Panc1 (cell line): Measurements from ENCODE around the gene IPMK.

Experiments used
- POLR2AphosphoS5 ChIP-seq: IDR thresholded peaks from 2 replicates; pipeline ENCODE4 v1.6.1; 2012; ENCODE audit warnings: mild to moderate bottlenecking, low read depth, low read length, moderate library complexity
- SIN3A ChIP-seq: IDR thresholded peaks from 2 replicates; pipeline ENCODE4 v1.6.1; 2012; ENCODE audit warnings: low read depth, mild to moderate bottlenecking, low read length, moderate library complexity, borderline replicate concordance; ENCODE audit not compliant: insufficient read depth
- TCF7L2 ChIP-seq: IDR thresholded peaks from 2 replicates; pipeline ENCODE4 v1.6.1; 2011; ENCODE audit warnings: mild to moderate bottlenecking, low read depth, low read length, inconsistent platforms
- TF ChIP-seq, protein P1 (sequence below): fragments of 450-650 bp; IDR thresholded peaks from 2 replicates; pipeline ENCODE4 v1.5.1; 2017; ENCODE audit warnings: mild to moderate bottlenecking
- TF ChIP-seq, protein P2 (sequence below), 2 experiments: IDR thresholded peaks; 2 replicates each; pipeline ENCODE4 v1.6.1; 2011 to 2012; ENCODE audit warnings: low read depth in 2 of 2, control low read depth in 1 of 2, low read length in 1 of 2, mild to moderate bottlenecking in 1 of 2, moderate library complexity in 1 of 2; ENCODE audit not compliant: insufficient read depth in 1 of 2

DNA sequence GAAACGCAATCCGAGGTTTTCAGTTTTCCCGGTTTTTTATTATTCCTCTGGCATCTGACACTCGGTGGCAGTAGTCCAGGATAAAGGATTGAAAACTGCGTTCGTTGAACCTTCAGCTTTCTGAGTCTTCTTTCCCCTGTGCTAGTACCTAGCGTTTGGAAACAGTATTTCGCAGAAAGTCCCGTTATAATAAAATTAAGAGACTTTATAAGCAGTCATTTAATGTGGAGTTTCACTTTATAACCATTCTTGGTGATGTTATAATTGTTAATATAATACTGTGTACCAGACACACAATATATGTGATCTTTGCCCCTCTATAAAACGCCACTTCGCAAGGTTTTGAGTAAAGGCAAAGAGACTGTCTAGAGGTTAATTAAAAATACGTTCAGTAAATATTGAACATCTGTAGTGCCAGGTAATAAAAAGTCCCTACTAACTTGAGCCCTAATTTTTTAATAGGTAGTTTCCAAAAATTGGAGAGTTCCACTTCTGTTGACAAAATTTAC, 2.1 kb upstream of the IPMK start:
- TF ChIP-seq, protein P1, sequence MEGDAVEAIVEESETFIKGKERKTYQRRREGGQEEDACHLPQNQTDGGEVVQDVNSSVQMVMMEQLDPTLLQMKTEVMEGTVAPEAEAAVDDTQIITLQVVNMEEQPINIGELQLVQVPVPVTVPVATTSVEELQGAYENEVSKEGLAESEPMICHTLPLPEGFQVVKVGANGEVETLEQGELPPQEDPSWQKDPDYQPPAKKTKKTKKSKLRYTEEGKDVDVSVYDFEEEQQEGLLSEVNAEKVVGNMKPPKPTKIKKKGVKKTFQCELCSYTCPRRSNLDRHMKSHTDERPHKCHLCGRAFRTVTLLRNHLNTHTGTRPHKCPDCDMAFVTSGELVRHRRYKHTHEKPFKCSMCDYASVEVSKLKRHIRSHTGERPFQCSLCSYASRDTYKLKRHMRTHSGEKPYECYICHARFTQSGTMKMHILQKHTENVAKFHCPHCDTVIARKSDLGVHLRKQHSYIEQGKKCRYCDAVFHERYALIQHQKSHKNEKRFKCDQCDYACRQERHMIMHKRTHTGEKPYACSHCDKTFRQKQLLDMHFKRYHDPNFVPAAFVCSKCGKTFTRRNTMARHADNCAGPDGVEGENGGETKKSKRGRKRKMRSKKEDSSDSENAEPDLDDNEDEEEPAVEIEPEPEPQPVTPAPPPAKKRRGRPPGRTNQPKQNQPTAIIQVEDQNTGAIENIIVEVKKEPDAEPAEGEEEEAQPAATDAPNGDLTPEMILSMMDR, result no peak
- TF ChIP-seq, protein P2, sequence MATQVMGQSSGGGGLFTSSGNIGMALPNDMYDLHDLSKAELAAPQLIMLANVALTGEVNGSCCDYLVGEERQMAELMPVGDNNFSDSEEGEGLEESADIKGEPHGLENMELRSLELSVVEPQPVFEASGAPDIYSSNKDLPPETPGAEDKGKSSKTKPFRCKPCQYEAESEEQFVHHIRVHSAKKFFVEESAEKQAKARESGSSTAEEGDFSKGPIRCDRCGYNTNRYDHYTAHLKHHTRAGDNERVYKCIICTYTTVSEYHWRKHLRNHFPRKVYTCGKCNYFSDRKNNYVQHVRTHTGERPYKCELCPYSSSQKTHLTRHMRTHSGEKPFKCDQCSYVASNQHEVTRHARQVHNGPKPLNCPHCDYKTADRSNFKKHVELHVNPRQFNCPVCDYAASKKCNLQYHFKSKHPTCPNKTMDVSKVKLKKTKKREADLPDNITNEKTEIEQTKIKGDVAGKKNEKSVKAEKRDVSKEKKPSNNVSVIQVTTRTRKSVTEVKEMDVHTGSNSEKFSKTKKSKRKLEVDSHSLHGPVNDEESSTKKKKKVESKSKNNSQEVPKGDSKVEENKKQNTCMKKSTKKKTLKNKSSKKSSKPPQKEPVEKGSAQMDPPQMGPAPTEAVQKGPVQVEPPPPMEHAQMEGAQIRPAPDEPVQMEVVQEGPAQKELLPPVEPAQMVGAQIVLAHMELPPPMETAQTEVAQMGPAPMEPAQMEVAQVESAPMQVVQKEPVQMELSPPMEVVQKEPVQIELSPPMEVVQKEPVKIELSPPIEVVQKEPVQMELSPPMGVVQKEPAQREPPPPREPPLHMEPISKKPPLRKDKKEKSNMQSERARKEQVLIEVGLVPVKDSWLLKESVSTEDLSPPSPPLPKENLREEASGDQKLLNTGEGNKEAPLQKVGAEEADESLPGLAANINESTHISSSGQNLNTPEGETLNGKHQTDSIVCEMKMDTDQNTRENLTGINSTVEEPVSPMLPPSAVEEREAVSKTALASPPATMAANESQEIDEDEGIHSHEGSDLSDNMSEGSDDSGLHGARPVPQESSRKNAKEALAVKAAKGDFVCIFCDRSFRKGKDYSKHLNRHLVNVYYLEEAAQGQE (IDR thresholded peaks at IDR 0.05; ENCODE audit: insufficient read depth in 1 of 2, low read depth in 2 of 2, low read length in 1 of 2), result no peak
- TF ChIP-seq POLR2AphosphoS5 (no peak), SIN3A (no peak), TCF7L2 (no peak)
